Measurements from ENCODE around the gene RNASEL.

DNA sequence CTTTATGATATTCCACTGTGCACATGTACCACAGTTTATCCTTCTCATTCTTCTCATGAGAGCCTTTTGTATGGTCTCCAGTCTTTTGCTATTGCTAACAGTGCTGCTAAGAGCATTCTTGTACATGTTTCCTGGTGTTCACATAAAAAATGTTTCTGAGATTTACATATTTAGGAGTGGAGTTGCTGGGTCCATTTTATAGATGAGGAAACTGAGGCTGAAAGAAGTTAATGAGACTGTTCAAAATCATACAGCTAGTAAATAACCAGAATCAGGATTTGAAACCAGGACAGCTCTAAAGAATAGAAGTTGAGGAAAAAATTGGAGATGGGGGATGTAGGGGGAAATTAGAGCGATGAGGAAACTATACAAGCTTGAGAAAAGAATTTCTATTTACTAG, 42.9 kb upstream of the RNASEL start:
- TF ChIP-seq, protein P1, sequence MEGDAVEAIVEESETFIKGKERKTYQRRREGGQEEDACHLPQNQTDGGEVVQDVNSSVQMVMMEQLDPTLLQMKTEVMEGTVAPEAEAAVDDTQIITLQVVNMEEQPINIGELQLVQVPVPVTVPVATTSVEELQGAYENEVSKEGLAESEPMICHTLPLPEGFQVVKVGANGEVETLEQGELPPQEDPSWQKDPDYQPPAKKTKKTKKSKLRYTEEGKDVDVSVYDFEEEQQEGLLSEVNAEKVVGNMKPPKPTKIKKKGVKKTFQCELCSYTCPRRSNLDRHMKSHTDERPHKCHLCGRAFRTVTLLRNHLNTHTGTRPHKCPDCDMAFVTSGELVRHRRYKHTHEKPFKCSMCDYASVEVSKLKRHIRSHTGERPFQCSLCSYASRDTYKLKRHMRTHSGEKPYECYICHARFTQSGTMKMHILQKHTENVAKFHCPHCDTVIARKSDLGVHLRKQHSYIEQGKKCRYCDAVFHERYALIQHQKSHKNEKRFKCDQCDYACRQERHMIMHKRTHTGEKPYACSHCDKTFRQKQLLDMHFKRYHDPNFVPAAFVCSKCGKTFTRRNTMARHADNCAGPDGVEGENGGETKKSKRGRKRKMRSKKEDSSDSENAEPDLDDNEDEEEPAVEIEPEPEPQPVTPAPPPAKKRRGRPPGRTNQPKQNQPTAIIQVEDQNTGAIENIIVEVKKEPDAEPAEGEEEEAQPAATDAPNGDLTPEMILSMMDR (IDR thresholded peaks at IDR 0.05), result no peak
- TF ChIP-seq POLR2A (IDR thresholded peaks at IDR 0.05), result no peak
